ENCODE measurements around the gene ARL14EPL. TPM values are rescaled to one million over a fixed set of nuclear protein-coding genes. Genes with fewer than 3 reads are reported as not detected.

ARL14EPL gene
- total RNA-seq, 1 donor from 2014 or later, result not detected

DNA sequence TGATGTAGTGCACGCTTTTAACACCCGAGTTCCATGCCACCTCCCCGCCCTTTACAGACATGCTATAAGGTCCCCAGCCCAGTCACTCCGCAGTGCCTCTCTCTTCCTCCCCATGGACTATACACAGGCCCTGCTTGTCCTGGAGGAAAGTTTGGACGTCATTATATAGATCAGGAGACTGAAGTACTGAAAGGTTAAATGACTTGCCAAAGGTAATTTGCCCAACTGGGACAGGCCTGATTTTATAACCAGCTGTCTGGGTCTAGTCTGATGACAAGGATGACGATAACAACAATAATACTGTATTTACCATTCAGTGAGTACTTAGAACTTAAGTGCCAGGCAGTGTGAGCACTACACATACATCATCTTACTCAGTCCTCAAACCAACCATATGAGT is 36.9 kb upstream of the ARL14EPL start:
- peaks cover 0 to 7% of the 10 kb centered on the region in 2 donors for H3K4me1 ChIP-seq
- no peak overlapping the region for H3K27ac ChIP-seq
- H3K36me3 ChIP-seq, result no peaks in the 10 kb centered on the region
- TF ChIP-seq, protein P1, sequence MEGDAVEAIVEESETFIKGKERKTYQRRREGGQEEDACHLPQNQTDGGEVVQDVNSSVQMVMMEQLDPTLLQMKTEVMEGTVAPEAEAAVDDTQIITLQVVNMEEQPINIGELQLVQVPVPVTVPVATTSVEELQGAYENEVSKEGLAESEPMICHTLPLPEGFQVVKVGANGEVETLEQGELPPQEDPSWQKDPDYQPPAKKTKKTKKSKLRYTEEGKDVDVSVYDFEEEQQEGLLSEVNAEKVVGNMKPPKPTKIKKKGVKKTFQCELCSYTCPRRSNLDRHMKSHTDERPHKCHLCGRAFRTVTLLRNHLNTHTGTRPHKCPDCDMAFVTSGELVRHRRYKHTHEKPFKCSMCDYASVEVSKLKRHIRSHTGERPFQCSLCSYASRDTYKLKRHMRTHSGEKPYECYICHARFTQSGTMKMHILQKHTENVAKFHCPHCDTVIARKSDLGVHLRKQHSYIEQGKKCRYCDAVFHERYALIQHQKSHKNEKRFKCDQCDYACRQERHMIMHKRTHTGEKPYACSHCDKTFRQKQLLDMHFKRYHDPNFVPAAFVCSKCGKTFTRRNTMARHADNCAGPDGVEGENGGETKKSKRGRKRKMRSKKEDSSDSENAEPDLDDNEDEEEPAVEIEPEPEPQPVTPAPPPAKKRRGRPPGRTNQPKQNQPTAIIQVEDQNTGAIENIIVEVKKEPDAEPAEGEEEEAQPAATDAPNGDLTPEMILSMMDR (IDR thresholded peaks at IDR 0.05), result no peak
- intact Hi-C loops (cut with DNase I), result no loop called here
- DNase-seq (ENCODE audit: low spot score in 2 of 2), result no peak
- H3K27me3 ChIP-seq, result no peaks in the 10 kb centered on the region
- H3K9me3 ChIP-seq, result no peaks in the 10 kb centered on the region
- no peak overlapping the region for H3K4me3 ChIP-seq

DNA sequence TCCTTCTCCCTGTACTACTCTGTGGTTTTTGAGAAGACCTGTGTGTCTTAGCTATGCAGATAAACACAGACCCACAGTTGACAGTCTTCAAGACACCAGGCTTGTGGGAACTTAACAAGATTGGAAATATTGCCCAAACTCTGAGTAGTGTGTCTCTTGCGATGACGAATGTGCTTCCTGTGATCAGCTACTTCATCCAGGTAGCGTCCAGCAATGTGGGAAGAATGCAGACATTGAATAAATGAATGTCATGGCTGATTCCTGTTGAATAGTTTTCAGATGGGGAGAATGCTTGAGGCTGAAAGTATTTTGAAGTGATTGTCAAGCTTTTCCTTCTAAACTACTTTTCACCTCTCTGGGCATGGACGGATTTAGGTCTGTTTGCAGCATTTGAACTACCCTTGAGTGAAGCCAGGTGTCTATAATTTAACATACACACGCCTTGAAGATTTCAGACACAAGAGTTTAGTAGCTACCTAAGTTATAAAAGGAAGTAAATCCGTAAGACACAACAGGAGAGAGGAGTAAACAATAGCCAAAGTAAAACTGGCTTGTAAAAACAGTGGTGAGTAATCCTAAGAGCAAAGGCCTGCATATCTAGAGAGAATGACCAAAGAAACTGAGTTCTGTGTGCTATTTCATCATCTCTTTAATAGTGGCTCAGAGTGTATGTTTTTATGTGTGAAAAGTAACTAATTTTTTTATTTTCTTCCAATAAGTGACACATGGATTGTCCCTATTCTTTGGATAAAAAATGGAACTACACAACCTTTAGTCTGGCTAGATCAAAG is 30.0 kb upstream of the ARL14EPL start:
- TF ChIP-seq, protein P1 (IDR thresholded peaks at IDR 0.05), result no peak
- no peak for DNase-seq (ENCODE audit: low spot score in 2 of 2)
- Histone ChIP-seq H3K4me1 (peaks cover 0 to 3% of the 10 kb centered on the region in 2 donors), H3K9me3 (no peaks in the 10 kb centered on the region), H3K27ac (no peak overlapping the region), H3K4me3 (no peak overlapping the region), H3K36me3 (no peaks in the 10 kb centered on the region), H3K27me3 (no peaks in the 10 kb centered on the region)
- intact Hi-C loops (cut with DNase I), result no loop called here

DNA sequence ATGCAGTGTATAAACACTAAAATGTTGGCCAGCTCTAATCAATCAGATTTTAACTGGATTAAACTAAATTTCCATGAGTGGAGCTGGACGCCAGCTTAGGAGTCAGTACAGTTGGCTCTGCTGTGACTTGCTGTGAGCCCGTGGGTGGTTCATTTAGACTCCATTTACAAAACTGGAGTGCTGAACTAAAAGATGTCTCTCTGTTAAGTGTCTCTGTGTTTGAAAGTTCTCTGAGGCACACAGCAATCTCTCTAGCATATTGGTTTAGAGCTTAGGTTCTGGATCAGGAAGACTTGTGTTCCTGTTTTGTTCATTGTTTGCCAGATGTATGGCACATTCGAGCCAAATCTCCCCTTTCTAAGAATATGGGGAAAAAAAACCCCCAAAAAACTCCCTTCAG is 28.0 kb upstream of the ARL14EPL start:
- Histone ChIP-seq H3K4me1 (peaks cover 0 to 3% of the 10 kb centered on the region in 2 donors), H3K36me3 (no peaks in the 10 kb centered on the region), H3K9me3 (no peaks in the 10 kb centered on the region), H3K4me3 (no peak overlapping the region), H3K27me3 (no peaks in the 10 kb centered on the region), H3K27ac (no peak overlapping the region)
- intact Hi-C loops (cut with DNase I), result no loop called here
- no peak for DNase-seq (ENCODE audit: low spot score in 2 of 2)
- TF ChIP-seq, protein P1 (IDR thresholded peaks at IDR 0.05), result no peak

DNA sequence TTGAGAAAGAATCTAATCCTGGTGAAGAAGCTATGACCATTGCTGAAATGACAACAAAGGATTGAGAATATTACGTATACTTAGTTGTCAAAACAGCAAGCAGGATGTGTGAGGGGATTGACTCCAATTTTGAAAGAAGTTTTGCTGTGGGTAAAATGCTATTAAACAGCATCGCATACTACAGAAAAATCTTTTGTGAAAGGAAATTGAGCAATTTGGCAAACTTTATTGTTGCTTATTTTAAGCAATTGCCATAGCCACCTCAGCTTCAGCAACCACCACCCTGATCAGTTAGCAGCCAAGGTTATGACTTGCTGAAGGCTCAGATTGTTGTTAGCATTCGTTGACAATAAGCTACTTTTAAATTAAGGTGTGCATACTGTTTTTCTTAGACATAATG is 22.5 kb upstream of the ARL14EPL start:
- no peaks in the 10 kb centered on the region for H3K9me3 ChIP-seq
- intact Hi-C loops (cut with DNase I), result no loop called here
- no peak overlapping the region for H3K4me3 ChIP-seq
- TF ChIP-seq, protein P1 (IDR thresholded peaks at IDR 0.05), result no peak
- DNase-seq (ENCODE audit: low spot score in 2 of 2), result no peak
- H3K27ac ChIP-seq, result no peak overlapping the region
- H3K27me3 ChIP-seq, result no peaks in the 10 kb centered on the region
- H3K4me1 ChIP-seq, result peaks cover 0 to 3% of the 10 kb centered on the region in 2 donors
- H3K36me3 ChIP-seq, result no peaks in the 10 kb centered on the region

DNA sequence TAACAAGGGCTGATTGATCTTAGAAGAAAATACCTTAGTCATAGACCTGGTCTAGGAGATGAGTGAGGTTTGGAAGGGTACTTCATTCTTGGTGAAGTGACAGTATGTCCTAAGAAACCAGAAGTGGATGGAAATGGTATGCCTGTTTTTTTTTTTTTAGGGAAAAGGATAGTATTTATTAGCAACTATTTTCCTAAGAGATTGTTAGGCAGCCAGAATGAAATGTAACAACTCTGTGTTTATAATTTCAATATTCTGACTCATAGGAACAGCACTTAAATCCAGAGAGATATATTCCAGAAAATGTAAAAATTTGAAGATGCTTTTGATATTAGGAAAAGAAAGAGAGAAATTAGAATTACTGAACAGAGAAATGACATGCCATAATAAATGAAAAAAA is 21.2 kb upstream of the ARL14EPL start:
- TF ChIP-seq, protein P1 (IDR thresholded peaks at IDR 0.05), result no peak
- Histone ChIP-seq H3K4me3 (no peak overlapping the region), H3K27me3 (no peaks in the 10 kb centered on the region), H3K27ac (no peak overlapping the region), H3K36me3 (no peaks in the 10 kb centered on the region), H3K9me3 (no peaks in the 10 kb centered on the region), H3K4me1 (no peaks in the 10 kb centered on the region)
- DNase-seq (ENCODE audit: low spot score in 2 of 2), result no peak
- intact Hi-C loops (cut with DNase I), result no loop called here

All from ascending aorta (tissue), 2 donors.